GM19099 (cell line): ENCODE results near the gene MAPK1.

Experiments
- POLR2A ChIP-seq: IDR thresholded peaks from 3 replicates; pipeline ENCODE4 v1.6.1; 2011; ENCODE audit warnings: low read depth; ENCODE audit not compliant: insufficient read length; ENCODE audit errors: extremely low read depth

Gene MAPK1

DNA sequence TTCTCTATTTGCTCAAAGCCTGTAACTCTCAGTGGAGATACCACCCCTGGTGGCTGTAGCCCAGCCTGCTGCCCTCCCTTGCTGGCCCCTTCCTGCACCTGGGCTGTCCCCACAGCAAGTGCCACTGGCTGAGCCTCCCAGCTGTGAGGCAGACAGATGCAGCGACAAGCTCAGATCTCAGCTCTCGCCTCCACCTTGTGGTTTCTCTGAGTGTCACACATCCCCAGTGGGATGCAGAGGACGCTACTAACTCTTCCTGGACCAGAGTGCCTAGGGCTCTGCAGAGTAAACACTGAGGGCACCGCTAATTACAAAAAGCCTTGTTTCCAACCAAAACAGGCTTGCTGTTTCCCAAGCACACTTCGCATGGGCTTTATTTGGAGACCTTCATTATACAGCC is 140.8 kb downstream of the MAPK1 start:
- TF ChIP-seq POLR2A, result no peak

DNA sequence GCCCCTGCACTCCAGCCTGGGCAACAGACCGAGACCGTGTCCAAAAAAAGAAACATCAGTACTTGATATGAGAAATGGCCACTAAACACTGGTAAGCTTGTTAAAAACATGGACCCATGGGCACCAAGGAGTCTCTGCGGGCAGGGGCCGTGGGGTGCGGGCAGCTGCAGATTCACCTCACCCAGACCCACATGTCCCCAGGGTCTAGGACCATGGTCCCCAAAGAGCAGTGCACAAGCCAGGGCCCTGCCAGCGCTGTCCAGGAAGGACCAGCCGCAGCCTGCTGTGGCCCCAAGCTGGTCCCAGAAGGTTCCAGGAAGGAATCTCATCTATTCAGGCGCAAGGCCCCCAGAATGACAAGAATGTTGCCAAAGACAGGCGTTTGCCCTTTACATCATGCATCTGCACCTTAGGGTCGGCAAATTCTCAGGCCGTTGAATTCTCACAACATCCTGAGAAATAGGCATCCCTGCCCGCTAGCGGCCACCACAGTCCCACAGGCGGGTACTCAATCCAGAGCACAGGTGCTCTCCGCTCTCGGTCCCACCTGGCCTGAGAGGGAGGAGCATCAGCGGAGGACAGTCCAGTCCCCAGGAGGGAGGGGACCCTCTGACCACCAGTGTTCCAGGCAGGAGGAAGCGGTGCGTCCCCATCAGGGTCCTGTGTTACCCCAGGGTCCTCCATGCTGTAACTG is 141.3 kb downstream of the MAPK1 start:
- TF ChIP-seq POLR2A, result no peak

GRCh38 chr22:21719024-21719423 is 148.4 kb downstream of the MAPK1 start:
- no peak for TF ChIP-seq POLR2A

GRCh38 chr22:21718499-21718898 is 148.9 kb downstream of the MAPK1 start:
- TF ChIP-seq POLR2A, result no peak

GRCh38 chr22:21714786-21715185 is 152.7 kb downstream of the MAPK1 start:
- TF ChIP-seq POLR2A, result no peak

GRCh38 chr22:21714059-21714770 is 153.2 kb downstream of the MAPK1 start:
- no peak for TF ChIP-seq POLR2A

- TF ChIP-seq POLR2A, result no peak
Observed at GRCh38 chr22:21713428-21714058, 153.9 kb downstream of the MAPK1 start.

GRCh38 chr22:21712751-21713427 is 154.6 kb downstream of the MAPK1 start:
- no peak for TF ChIP-seq POLR2A

- no peak for TF ChIP-seq POLR2A
Observed at GRCh38 chr22:21711851-21712250, 155.6 kb downstream of the MAPK1 start.

DNA sequence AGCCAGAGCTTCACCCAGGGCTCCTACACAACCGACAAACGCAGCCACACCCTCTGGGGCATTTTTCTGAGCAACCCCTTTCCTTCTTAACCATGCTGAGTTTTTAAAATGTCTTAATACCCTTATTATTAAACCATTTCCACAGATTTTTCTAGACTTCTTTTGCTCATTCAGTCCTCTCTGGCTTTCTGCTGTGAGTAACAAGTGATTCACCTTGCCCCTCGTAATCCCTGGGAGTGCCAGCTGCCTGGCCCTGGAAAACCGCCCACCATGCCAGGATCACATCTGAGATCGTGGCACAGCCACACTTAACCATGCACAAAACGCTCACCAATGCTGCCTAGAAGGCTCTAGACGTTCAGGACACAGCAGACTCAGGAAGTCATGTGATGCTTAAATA is 157.3 kb downstream of the MAPK1 start:
- TF ChIP-seq POLR2A, result no peak

DNA sequence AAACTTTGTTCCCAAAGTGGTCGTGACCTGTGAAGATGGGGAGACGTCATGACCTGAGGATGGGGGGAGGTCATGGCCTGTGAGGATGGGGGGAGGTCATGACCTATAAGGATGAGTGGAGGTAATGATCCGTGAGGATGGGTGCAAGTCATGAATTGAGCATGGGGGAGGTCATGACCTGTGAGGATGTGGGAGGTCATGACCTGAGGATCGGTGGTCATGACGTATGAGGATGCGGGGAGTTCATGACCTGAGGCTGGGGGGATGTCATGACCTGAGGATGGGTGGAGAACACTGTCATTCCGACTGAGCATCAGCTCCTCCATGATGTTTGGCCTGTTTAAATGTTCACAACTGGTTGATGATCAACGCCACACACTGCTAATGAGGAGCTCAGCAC is 157.8 kb downstream of the MAPK1 start:
- no peak for TF ChIP-seq POLR2A

- TF ChIP-seq POLR2A, result no peak
Observed at GRCh38 chr22:21708960-21709359, 158.5 kb downstream of the MAPK1 start.

DNA sequence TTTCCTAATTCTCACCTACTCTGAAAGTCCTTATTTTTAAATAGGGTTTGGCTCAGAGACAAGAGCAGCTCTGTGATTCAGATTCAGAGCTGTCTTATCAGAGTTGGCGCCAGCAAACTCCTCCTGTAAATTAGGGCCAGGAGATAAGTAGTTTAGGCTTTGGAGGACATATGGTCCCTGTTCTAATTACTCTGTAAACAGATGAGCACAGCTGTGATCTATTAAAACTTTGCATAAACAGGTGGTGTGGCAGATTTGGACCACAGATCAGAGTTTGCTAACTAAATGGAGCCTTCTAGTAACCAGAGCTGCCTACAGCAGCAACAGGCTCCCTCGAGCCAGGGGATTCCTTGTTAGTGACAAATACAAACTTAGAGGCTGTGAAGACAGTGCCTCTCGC is 159.8 kb downstream of the MAPK1 start:
- TF ChIP-seq POLR2A, result no peak
